Caco-2 (cell line): ENCODE measurements around the gene GCN1. TPM values are rescaled to one million over a fixed set of nuclear protein-coding genes. Genes with fewer than 3 reads are reported as not detected.
A peak's percentile ranks its signal among the peaks of the same experiment; 100 is the strongest.

ENCODE experiments used
- BruUV-seq: library from RNA; stranded (reverse); fragments of 400-500 nt; replicated peaks from 2 replicates; lab custom pipeline; 2021; lab: Mats Ljungman, UMichigan
- CTCF ChIA-PET: fragments of 300-600 bp; sonication (Branson Sonifier 250); formaldehyde crosslinking; loops from one replicate; lab custom pipeline; 2022; ENCODE audit warnings: antibody characterized with exemption; lab: Charles Lee
- POLR2A ChIA-PET: fragments of 300-600 bp; sonication (Branson Sonifier 250); formaldehyde crosslinking; loops from one replicate; lab custom pipeline; 2022; ENCODE audit warnings: antibody characterized with exemption; lab: Charles Lee
- DNase-seq, 2 experiments: peaks; one replicate each; pipeline versions ENCODE4 v3.0.0 to v3.0.0-alpha.2; 2020 to 2022
- H3K27me3 ChIP-seq: replicated peaks from 2 replicates; pipeline ENCODE4 v1.6.0; 2011; ENCODE audit warnings: low read length; ENCODE audit not compliant: control insufficient read depth, insufficient read depth
- H3K36me3 ChIP-seq: 2 replicates; pipeline ENCODE4 v1.5.1; 2011; ENCODE audit warnings: low read length; ENCODE audit not compliant: control insufficient read depth, insufficient read depth
- H3K4me1 ChIP-seq: fragments of 250-450 bp; sonication (Bioruptor Pico); 2 replicates; pipeline ENCODE4 v1.5.1; 2020; ENCODE audit warnings: mild to moderate bottlenecking
- H3K4me3 ChIP-seq: 2 replicates; pipeline ENCODE4 v1.5.1; 2011; ENCODE audit warnings: low read depth, mild to moderate bottlenecking, control low read depth, low read length
- H3K9me3 ChIP-seq: fragments of 250-450 bp; sonication (Bioruptor Pico); 2 replicates; pipeline ENCODE4 v1.5.1; 2020; ENCODE audit warnings: mild to moderate bottlenecking, moderate library complexity
- H3K27ac Mint-ChIP-seq: one replicate; pipeline ENCODE4 v1.8.0; 2022; ENCODE audit warnings: mixed read lengths; ENCODE audit not compliant: unreplicated experiment
- H3K27me3 Mint-ChIP-seq: one replicate; pipeline ENCODE4 v1.8.0; 2022; ENCODE audit warnings: mixed read lengths; ENCODE audit not compliant: insufficient read depth, unreplicated experiment
- H3K36me3 Mint-ChIP-seq: one replicate; pipeline ENCODE4 v1.8.0; 2022; ENCODE audit warnings: mild to moderate bottlenecking, mixed read lengths; ENCODE audit not compliant: insufficient read depth, unreplicated experiment
- H3K4me1 Mint-ChIP-seq: one replicate; pipeline ENCODE4 v1.8.0; 2022; ENCODE audit warnings: low read depth, mixed read lengths; ENCODE audit not compliant: unreplicated experiment
- H3K4me3 Mint-ChIP-seq: one replicate; pipeline ENCODE4 v1.8.0; 2022; ENCODE audit warnings: mild to moderate bottlenecking, moderate library complexity, mixed read lengths; ENCODE audit not compliant: unreplicated experiment
- H3K9me3 Mint-ChIP-seq: one replicate; pipeline ENCODE4 v1.8.0; 2022; ENCODE audit warnings: mixed read lengths; ENCODE audit not compliant: unreplicated experiment
- intact Hi-C: fragments of 100-400 bp; cut with micrococcal nuclease; formaldehyde crosslinking; loops from one replicate; pipeline ENCODE4 v1.10.0; 2022; ENCODE audit not compliant: unreplicated experiment
- total RNA-seq: library from RNA; stranded (reverse); gene quantifications from 2 replicates; pipeline ENCODE4 v1.2.3, GENCODE V29; 2022
- TF ChIP-seq, protein P1 (sequence below), 2 experiments: fragments of 200-600 bp in 1 of 2; IDR thresholded peaks; 1 replicate in 1 of 2; 2 replicates in 1 of 2; pipeline versions ENCODE4 v1.5.1 to v1.8.0; 2011 to 2022; ENCODE audit warnings: antibody characterized with exemption in 1 of 2, control low read depth in 1 of 2, inconsistent platforms in 1 of 2, low read depth in 1 of 2, low read length in 1 of 2, mild to moderate bottlenecking in 1 of 2, moderate library complexity in 1 of 2; ENCODE audit not compliant: insufficient read depth in 1 of 2, severe bottlenecking in 1 of 2, unreplicated experiment in 1 of 2

The GCN1 gene
- total RNA-seq, 1 experiment from 2014 or later = 154 TPM

DNA sequence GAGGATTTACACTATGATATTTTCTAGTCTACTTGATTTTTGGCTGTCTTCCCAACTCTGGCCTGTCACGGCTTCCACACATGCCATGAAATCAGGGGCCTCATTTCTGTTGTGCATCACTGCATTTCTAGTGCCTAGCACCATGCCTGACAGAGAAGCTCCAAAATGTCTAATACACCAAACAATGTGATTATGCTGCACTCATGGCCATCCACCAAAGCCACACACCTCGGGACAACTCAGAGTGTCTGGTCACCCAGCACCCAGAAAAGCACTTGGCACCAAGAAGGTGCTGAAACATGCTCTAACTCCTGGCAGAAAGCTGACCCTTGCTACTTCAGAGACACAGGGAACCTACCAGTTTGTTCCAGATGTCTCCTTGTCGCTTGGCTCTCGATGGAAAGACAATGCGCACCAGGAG lies 11.3 kb downstream of the GCN1 start:
- Mint-ChIP-seq H3K4me1 (peaks cover 14% of the 10 kb centered on the region), H3K36me3 (peaks cover 93% of the 10 kb centered on the region), H3K27ac (peak overlapping the region; percentile 59), H3K9me3 (no peaks in the 10 kb centered on the region), H3K4me3 (no peak overlapping the region), H3K27me3 (no peaks in the 10 kb centered on the region)
- H3K36me3 ChIP-seq = peaks cover 6% of the 10 kb centered on the region; the same call in 1 of the 2 replicates
- no peaks in the 10 kb centered on the region for H3K27me3 ChIP-seq
- POLR2A ChIA-PET = no interaction called here
- CTCF ChIA-PET = interaction anchor here (1.7 kb wide), 1 partner anchor 18 kb away, joined by 14 read pairs; the partner anchor contains the start of gene RPLP0
- DNase-seq = no peak
- H3K4me1 ChIP-seq = peaks cover 12% of the 10 kb centered on the region
- TF ChIP-seq, protein P1, sequence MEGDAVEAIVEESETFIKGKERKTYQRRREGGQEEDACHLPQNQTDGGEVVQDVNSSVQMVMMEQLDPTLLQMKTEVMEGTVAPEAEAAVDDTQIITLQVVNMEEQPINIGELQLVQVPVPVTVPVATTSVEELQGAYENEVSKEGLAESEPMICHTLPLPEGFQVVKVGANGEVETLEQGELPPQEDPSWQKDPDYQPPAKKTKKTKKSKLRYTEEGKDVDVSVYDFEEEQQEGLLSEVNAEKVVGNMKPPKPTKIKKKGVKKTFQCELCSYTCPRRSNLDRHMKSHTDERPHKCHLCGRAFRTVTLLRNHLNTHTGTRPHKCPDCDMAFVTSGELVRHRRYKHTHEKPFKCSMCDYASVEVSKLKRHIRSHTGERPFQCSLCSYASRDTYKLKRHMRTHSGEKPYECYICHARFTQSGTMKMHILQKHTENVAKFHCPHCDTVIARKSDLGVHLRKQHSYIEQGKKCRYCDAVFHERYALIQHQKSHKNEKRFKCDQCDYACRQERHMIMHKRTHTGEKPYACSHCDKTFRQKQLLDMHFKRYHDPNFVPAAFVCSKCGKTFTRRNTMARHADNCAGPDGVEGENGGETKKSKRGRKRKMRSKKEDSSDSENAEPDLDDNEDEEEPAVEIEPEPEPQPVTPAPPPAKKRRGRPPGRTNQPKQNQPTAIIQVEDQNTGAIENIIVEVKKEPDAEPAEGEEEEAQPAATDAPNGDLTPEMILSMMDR (IDR thresholded peaks at IDR 0.05; ENCODE audit: insufficient read depth in 1 of 2, low read depth in 1 of 2, low read length in 1 of 2, severe bottlenecking in 1 of 2, unreplicated experiment in 1 of 2) = no peak
- intact Hi-C loops = no loop called here
- H3K4me3 ChIP-seq = no peak overlapping the region
- no peaks in the 10 kb centered on the region for H3K9me3 ChIP-seq
- BruUV-seq = no TSS peak

DNA sequence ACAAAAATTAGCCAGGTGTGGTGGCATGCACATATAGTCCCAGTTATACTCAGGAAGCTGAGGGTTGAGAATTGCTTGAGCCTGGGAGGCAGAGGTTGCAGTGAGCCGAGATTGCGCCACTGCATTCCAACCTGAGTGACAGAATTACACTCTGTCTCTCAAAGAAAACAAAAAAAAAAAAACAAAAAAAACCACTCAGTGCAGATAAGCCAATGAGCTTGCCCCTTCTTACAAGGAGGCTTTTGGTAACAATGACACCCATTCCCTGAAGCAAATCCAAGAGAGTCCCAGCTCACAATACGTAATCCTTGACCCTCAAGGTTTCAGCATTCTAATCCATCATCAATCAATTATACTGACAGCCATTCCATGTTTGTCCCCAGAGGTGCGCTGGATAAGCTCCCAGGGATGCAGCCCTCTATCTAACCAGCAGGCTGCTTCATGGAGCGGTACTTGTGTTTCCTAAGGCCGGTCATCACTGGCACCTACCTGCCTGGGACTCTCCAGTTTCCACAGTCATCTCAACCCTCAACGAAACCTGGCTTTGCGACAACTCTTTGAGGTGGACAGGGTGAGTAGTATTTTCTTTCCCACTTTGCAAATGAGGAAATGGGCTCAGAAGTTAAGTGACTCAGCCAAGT lies 12.4 kb downstream of the GCN1 start:
- TF ChIP-seq, protein P1 (IDR thresholded peaks at IDR 0.05; ENCODE audit: insufficient read depth in 1 of 2, low read depth in 1 of 2, low read length in 1 of 2, severe bottlenecking in 1 of 2, unreplicated experiment in 1 of 2) = no peak
- ChIA-PET POLR2A (interaction anchor here (0.5 to 1.2 kb wide), 8 partner anchors 14 to 656 kb away, joined by 3 to 42 read pairs (median 6); partner anchors contain the start of genes RNU4-2 and RPLP0), CTCF (interaction anchor here (0.6 to 1.7 kb wide), 5 partner anchors 9 to 1710 kb away, joined by 3 to 14 read pairs (median 4); partner anchors contain the start of gene RPLP0)
- Histone ChIP-seq H3K4me1 (peaks cover 12% of the 10 kb centered on the region), H3K36me3 (peaks cover 9% of the 10 kb centered on the region), H3K9me3 (no peaks in the 10 kb centered on the region), H3K27me3 (no peaks in the 10 kb centered on the region), H3K4me3 (no peak overlapping the region)
- Mint-ChIP-seq H3K27me3 (no peaks in the 10 kb centered on the region), H3K9me3 (no peaks in the 10 kb centered on the region), H3K4me1 (peaks cover 13% of the 10 kb centered on the region), H3K4me3 (no peak overlapping the region), H3K27ac (peak overlapping the region; percentile 59), H3K36me3 (peaks cover 93% of the 10 kb centered on the region)
- intact Hi-C loops = no loop called here
- peak; percentile 75 to 76 for DNase-seq
- no TSS peak for BruUV-seq

DNA sequence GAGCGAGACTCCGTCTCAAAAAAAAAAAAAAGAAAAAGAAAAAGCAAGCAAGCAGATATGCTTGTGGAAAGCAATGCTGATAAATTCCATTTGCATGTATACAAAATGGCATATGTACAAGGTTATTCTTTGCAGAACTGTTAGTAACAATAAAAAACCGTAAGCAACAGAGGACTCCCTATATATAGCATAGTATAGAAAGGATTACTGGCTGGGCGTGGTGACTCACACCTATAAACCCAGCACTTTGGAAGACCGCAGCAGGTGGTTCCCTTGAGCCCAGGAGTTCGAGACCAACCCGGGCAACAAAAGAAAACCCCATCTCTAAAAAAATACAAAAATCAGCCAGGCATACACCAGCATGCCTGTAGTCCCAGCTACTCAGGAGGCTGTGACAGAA lies 13.5 kb downstream of the GCN1 start:
- H3K36me3 ChIP-seq = peaks cover 9% of the 10 kb centered on the region

More for the DNA sequence above, 13.5 kb downstream of the GCN1 start:
- intact Hi-C loops = no loop called here
- no TSS peak for BruUV-seq
- peaks cover 93% of the 10 kb centered on the region for H3K36me3 Mint-ChIP-seq
- H3K27me3 Mint-ChIP-seq = no peaks in the 10 kb centered on the region
- H3K4me1 Mint-ChIP-seq = peaks cover 7% of the 10 kb centered on the region
- Histone ChIP-seq H3K9me3 (no peaks in the 10 kb centered on the region), H3K4me3 (no peak overlapping the region), H3K27me3 (no peaks in the 10 kb centered on the region), H3K4me1 (peaks cover 12% of the 10 kb centered on the region)
- TF ChIP-seq, protein P1 (IDR thresholded peaks at IDR 0.05; ENCODE audit: insufficient read depth in 1 of 2, low read depth in 1 of 2, low read length in 1 of 2, severe bottlenecking in 1 of 2, unreplicated experiment in 1 of 2) = no peak
- CTCF ChIA-PET = no interaction called here
- POLR2A ChIA-PET = no interaction called here
- H3K9me3 Mint-ChIP-seq = no peaks in the 10 kb centered on the region
- no peak overlapping the region for H3K27ac Mint-ChIP-seq
- DNase-seq = no peak
- no peak overlapping the region for H3K4me3 Mint-ChIP-seq
